ENCODE results near the gene NEK11. TPM values are rescaled to one million over a fixed set of nuclear protein-coding genes. Genes with fewer than 3 reads are reported as not detected.

The NEK11 gene, protein sequence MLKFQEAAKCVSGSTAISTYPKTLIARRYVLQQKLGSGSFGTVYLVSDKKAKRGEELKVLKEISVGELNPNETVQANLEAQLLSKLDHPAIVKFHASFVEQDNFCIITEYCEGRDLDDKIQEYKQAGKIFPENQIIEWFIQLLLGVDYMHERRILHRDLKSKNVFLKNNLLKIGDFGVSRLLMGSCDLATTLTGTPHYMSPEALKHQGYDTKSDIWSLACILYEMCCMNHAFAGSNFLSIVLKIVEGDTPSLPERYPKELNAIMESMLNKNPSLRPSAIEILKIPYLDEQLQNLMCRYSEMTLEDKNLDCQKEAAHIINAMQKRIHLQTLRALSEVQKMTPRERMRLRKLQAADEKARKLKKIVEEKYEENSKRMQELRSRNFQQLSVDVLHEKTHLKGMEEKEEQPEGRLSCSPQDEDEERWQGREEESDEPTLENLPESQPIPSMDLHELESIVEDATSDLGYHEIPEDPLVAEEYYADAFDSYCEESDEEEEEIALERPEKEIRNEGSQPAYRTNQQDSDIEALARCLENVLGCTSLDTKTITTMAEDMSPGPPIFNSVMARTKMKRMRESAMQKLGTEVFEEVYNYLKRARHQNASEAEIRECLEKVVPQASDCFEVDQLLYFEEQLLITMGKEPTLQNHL
- 1.5 TPM for polyA plus RNA-seq

DNA sequence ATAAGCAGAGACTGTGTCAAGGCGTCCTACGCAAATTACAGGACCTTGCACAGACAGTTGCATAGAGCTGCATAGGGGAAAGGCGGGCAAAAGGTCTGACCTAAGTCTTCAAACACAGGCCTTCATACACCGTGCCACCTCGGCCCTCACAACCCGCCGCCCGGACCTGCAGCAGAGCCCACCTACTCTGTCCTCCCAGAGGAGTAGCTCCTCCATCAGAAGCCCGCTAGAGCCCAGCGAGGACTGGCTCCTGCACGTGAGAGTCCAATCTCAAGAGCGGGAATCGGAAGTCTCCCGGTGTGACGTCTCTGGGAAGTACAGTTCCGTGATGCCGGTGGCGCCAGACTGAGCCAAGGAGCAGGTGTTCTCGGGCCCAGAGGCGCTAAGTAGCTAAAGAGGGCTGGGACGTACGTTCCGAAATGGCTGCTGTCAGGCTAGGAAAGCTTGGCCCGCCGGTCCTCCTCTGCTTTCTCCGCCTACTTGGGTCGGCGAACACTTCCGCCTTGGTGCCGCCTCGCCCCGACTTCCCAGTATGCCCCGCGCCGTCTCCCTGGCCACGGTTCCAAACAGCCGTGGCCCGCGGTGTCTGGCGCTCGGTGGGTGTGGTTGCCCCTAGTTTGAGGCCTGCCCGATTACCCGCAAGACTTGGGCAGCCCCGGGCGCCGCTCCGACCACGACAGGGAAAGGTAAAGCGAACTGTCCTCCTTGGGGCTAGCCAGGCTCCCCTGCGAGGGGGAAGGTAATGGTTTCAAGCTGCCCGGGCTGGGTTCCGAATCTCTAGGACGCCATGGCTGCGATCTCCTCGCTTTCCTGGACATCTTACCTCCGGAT lies at the start of gene NEK11, which contains the start of gene ASTE1:
Gene NEK11 (plus strand): TSS at position 557 of the 831 bp plus-strand sequence. CDS start 2,832 bp downstream, outside the sequence.
Gene ASTE1 (minus strand): TSS at position 505 of the 831 bp plus-strand sequence. CDS start 1,519 bp downstream, outside the sequence.
- Mint-ChIP-seq H3K27me3 (no peaks in the 10 kb centered on the region), H3K4me3 (peak within 1 kb of the TSS; percentile 89 to 98 (median 94)), H3K36me3 (peaks cover 6% of the 10 kb centered on the region), H3K9me3 (no peaks in the 10 kb centered on the region), H3K27ac (peak within 1 kb of the TSS; percentile 92 to 99 (median 98)), H3K4me1 (peaks cover 38 to 43% (median 41%) of the 10 kb centered on the region in 3 donors)

DNA sequence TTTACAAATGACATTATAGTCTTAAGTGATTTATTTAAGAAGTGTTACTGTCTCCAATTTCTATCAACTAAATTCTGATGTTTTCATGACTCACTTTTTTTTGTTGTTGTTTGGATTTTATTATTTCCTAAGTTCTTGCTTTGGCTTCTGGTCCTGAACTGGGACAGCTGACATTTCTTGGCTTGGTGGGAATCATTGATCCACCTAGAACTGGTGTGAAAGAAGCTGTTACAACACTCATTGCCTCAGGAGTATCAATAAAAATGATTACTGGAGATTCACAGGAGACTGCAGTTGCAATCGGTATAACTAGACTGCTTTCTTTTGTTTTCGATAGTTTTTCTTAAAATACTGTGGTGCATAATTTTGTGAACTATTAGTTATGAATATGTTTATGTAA lies 47.6 kb upstream of the NEK11 start:
- Mint-ChIP-seq H3K36me3 (peaks cover 2% of the 10 kb centered on the region), H3K27ac (no peak overlapping the region), H3K9me3 (no peaks in the 10 kb centered on the region), H3K4me1 (no peaks in the 10 kb centered on the region), H3K4me3 (no peak overlapping the region), H3K27me3 (no peaks in the 10 kb centered on the region)

GRCh38 chr3:130981469-130981868 lies 45.2 kb upstream of the NEK11 start:
- Mint-ChIP-seq H3K27me3 (no peaks in the 10 kb centered on the region), H3K4me1 (no peaks in the 10 kb centered on the region), H3K4me3 (no peak overlapping the region), H3K27ac (no peak overlapping the region), H3K9me3 (no peaks in the 10 kb centered on the region), H3K36me3 (peaks cover 2% of the 10 kb centered on the region)

- H3K27ac Mint-ChIP-seq, result peak overlapping the region in 2 of 3 donors; percentile 68 to 71
- H3K36me3 Mint-ChIP-seq, result peaks cover 7% of the 10 kb centered on the region
- no peak overlapping the region for H3K4me3 Mint-ChIP-seq
- H3K9me3 Mint-ChIP-seq, result no peaks in the 10 kb centered on the region
- no peaks in the 10 kb centered on the region for H3K4me1 Mint-ChIP-seq
- H3K27me3 Mint-ChIP-seq, result no peaks in the 10 kb centered on the region
These were observed 36.4 kb upstream of the NEK11 start for GRCh38 chr3:130990282-130990681.

GRCh38 chr3:130991126-130991525 lies 35.6 kb upstream of the NEK11 start:
- Mint-ChIP-seq H3K4me1 (no peaks in the 10 kb centered on the region), H3K9me3 (no peaks in the 10 kb centered on the region), H3K4me3 (no peak overlapping the region)

DNA sequence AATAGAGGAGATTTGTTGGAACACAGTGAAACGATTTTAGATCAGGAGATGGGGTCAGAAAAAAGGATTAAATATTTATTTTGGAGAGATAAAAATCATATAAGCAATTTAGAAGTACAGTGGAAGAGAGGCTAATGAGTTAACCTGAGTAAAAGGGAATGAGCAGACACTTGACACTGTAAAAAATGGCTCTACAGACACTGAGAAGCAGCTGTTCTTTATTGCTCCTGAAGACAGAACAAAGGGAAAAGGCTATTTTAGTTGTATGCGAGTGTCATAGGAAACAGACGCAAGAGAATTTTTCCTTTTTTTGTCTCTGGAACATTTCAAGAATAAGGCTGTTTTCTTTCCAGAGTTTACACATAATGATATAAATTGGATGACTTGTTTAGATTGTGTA lies 34.3 kb upstream of the NEK11 start:
- H3K36me3 Mint-ChIP-seq, result peaks cover 7% of the 10 kb centered on the region
- H3K4me1 Mint-ChIP-seq, result no peaks in the 10 kb centered on the region
- no peak overlapping the region for H3K27ac Mint-ChIP-seq
- H3K4me3 Mint-ChIP-seq, result no peak overlapping the region
- H3K27me3 Mint-ChIP-seq, result no peaks in the 10 kb centered on the region
- H3K9me3 Mint-ChIP-seq, result no peaks in the 10 kb centered on the region

More at GRCh38 chr3:130991126-130991525, 35.6 kb upstream of the NEK11 start:
- Mint-ChIP-seq H3K36me3 (peaks cover 7% of the 10 kb centered on the region), H3K27me3 (no peaks in the 10 kb centered on the region), H3K27ac (peak overlapping the region in 1 of 3 donors; percentile 68)

GRCh38 chr3:130997289-130997688 lies 29.4 kb upstream of the NEK11 start:
- no peak overlapping the region for H3K27ac Mint-ChIP-seq
- peaks cover 11% of the 10 kb centered on the region for H3K36me3 Mint-ChIP-seq
- no peak overlapping the region for H3K4me3 Mint-ChIP-seq

DNA sequence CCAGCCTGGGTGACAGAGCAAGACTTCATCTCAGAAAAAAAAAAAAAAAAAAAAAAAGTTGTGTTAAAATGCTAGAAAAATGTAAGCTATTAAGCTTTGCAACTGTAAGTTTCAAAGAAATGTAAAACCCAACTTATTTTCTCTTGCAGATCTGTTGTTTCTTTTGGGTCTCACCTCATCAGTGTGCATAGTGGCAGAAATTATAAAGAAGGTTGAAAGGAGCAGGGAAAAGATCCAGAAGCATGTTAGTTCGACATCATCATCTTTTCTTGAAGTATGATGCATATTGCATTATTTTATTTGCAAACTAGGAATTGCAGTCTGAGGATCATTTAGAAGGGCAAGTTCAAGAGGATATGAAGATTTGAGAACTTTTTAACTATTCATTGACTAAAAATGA lies 25.6 kb upstream of the NEK11 start:
- Mint-ChIP-seq H3K4me3 (no peak overlapping the region), H3K36me3 (peaks cover 11% of the 10 kb centered on the region), H3K27ac (no peak overlapping the region), H3K4me1 (peaks cover 0 to 1% (median 0%) of the 10 kb centered on the region in 3 donors), H3K27me3 (no peaks in the 10 kb centered on the region), H3K9me3 (no peaks in the 10 kb centered on the region)

More at GRCh38 chr3:130997289-130997688, 29.4 kb upstream of the NEK11 start:
- Mint-ChIP-seq H3K27me3 (no peaks in the 10 kb centered on the region), H3K9me3 (no peaks in the 10 kb centered on the region), H3K4me1 (no peaks in the 10 kb centered on the region)

DNA sequence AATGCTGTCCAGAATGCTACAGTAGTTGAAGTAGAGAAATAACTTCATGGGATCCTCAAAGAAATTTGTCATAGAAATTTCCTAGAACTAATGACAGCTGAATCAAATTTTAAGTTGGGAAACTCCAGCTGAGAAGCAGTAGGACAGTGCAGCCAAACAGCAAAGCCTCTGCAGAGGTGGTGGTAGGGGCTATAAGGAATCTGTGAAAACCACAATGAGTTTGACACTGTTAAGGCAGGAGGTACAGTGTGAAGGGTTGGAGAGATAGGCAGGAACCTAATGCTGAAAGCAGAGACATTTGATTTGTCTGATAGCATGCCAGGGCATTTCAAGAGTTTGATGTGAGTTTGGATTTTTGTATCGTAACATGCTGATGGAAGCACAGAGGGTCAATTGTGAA lies 22.1 kb upstream of the NEK11 start:
- H3K27ac Mint-ChIP-seq, result no peak overlapping the region
- no peak overlapping the region for H3K4me3 Mint-ChIP-seq
- H3K9me3 Mint-ChIP-seq, result no peaks in the 10 kb centered on the region
- H3K4me1 Mint-ChIP-seq, result peaks cover 0 to 4% (median 1%) of the 10 kb centered on the region in 3 donors
- no peaks in the 10 kb centered on the region for H3K27me3 Mint-ChIP-seq
- H3K36me3 Mint-ChIP-seq, result peaks cover 12% of the 10 kb centered on the region

GRCh38 chr3:131007256-131007655 lies 19.4 kb upstream of the NEK11 start:
- peaks cover 0 to 4% (median 3%) of the 10 kb centered on the region in 3 donors for H3K4me1 Mint-ChIP-seq
- peak overlapping the region in 2 of 3 donors; percentile 10 to 24 for H3K27ac Mint-ChIP-seq
- H3K27me3 Mint-ChIP-seq, result no peaks in the 10 kb centered on the region

DNA sequence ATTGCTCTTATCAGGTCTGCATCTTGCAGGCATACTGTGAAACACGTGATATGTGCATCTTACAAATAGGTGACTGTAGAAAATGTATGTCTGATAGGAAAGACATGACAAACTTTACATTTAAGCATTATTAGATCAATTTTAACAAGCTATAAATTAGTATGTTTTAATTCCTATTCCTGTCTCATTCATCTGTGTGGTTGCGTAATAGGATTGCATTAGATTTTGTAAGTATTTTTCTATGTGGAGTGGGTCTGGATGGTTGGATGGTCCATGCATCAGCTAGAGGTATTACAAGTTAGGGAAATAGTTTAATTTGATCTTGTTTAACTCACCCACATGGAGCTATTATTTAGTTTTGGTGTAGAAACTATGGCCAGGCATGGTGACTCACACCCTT lies 18.9 kb upstream of the NEK11 start:
- no peak overlapping the region for H3K4me3 Mint-ChIP-seq
- H3K4me1 Mint-ChIP-seq, result peaks cover 0 to 4% (median 3%) of the 10 kb centered on the region in 3 donors
- H3K27me3 Mint-ChIP-seq, result no peaks in the 10 kb centered on the region
- peaks cover 6% of the 10 kb centered on the region for H3K36me3 Mint-ChIP-seq
- no peak overlapping the region for H3K27ac Mint-ChIP-seq
- no peaks in the 10 kb centered on the region for H3K9me3 Mint-ChIP-seq

More at GRCh38 chr3:131007256-131007655, 19.4 kb upstream of the NEK11 start:
- Mint-ChIP-seq H3K4me3 (no peak overlapping the region), H3K9me3 (no peaks in the 10 kb centered on the region), H3K36me3 (peaks cover 6% of the 10 kb centered on the region)

- Mint-ChIP-seq H3K27me3 (no peaks in the 10 kb centered on the region), H3K4me3 (no peak overlapping the region), H3K4me1 (peaks cover 0 to 4% (median 3%) of the 10 kb centered on the region in 3 donors), H3K27ac (peak overlapping the region in 1 of 3 donors; percentile 2), H3K9me3 (no peaks in the 10 kb centered on the region), H3K36me3 (peaks cover 8% of the 10 kb centered on the region)
These were observed 18.4 kb upstream of the NEK11 start for GRCh38 chr3:131008326-131008725.

- no peak overlapping the region for H3K4me3 Mint-ChIP-seq
- H3K4me1 Mint-ChIP-seq, result peaks cover 0 to 4% (median 3%) of the 10 kb centered on the region in 3 donors
- H3K36me3 Mint-ChIP-seq, result peaks cover 8% of the 10 kb centered on the region
- no peaks in the 10 kb centered on the region for H3K9me3 Mint-ChIP-seq
- no peaks in the 10 kb centered on the region for H3K27me3 Mint-ChIP-seq
- no peak overlapping the region for H3K27ac Mint-ChIP-seq
These were observed 17.0 kb upstream of the NEK11 start for GRCh38 chr3:131009698-131010097.

DNA sequence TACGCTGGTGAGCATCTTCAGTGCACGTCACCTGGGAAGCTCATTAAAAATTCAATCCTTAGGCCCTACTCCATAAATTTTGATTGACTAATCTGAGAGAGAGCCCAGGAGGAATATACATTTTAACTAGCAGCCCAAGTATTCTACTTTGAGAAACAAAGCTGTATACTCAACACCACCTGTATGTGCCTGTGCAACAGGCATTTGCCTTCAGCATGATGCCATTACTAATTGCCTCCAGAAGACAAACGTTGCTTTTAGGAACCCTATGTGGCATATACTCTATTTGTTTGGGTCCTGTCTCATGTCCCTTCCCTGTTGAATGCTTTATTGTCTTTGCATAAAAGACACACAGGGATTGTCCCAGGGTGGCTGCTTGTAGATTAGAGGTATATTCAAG lies 7.7 kb upstream of the NEK11 start:
- peaks cover 39 to 46% (median 43%) of the 10 kb centered on the region in 3 donors for H3K4me1 Mint-ChIP-seq
- H3K4me3 Mint-ChIP-seq, result peak overlapping the region in 1 of 4 donors; percentile 17
- no peaks in the 10 kb centered on the region for H3K9me3 Mint-ChIP-seq
- peak overlapping the region in 2 of 3 donors; percentile 53 to 59 for H3K27ac Mint-ChIP-seq
- H3K27me3 Mint-ChIP-seq, result no peaks in the 10 kb centered on the region
- H3K36me3 Mint-ChIP-seq, result peaks cover 6% of the 10 kb centered on the region
